ENCODE data around the gene NPDC1.

- TF ChIP-seq, protein P1, sequence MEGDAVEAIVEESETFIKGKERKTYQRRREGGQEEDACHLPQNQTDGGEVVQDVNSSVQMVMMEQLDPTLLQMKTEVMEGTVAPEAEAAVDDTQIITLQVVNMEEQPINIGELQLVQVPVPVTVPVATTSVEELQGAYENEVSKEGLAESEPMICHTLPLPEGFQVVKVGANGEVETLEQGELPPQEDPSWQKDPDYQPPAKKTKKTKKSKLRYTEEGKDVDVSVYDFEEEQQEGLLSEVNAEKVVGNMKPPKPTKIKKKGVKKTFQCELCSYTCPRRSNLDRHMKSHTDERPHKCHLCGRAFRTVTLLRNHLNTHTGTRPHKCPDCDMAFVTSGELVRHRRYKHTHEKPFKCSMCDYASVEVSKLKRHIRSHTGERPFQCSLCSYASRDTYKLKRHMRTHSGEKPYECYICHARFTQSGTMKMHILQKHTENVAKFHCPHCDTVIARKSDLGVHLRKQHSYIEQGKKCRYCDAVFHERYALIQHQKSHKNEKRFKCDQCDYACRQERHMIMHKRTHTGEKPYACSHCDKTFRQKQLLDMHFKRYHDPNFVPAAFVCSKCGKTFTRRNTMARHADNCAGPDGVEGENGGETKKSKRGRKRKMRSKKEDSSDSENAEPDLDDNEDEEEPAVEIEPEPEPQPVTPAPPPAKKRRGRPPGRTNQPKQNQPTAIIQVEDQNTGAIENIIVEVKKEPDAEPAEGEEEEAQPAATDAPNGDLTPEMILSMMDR (conservative IDR thresholded peaks at IDR 0.05 in 1 of 2, IDR thresholded peaks at IDR 0.05 in 1 of 2; ENCODE audit: low read depth in 1 of 2, low read length in 2 of 2) = no peak
- TF ChIP-seq EZH2 (IDR thresholded peaks at IDR 0.05; ENCODE audit: low read length, missing control alignments) = no peak
These were observed 55.6 kb downstream of the NPDC1 start for GRCh38 chr9:136990242-136990911.
